AG04449 (cell line): ENCODE data around the gene LDLRAD4.

Experiments used
- CTCF ChIA-PET: fragments of 350-600 bp; formaldehyde crosslinking; extraction: SDS; loops from one replicate; lab custom pipeline; 2021; ENCODE audit warnings: antibody characterized with exemption; lab: Yijun Ruan, JAX
- POLR2A ChIA-PET: fragments of 400-600, 350-600 bp; formaldehyde crosslinking; extraction: SDS; loops from one replicate; lab custom pipeline; 2020; ENCODE audit warnings: antibody characterized with exemption, inconsistent platforms; lab: Yijun Ruan, JAX
- DNase-seq: peaks from one replicate; pipeline ENCODE4 v3.0.0-alpha.2; 2010; ENCODE audit warnings: low read depth, low spot score
- H3K4me3 ChIP-seq: 2 replicates; pipeline ENCODE4 v1.5.1; 2011; ENCODE audit warnings: low read depth, mild to moderate bottlenecking, control low read depth, low read length
- CTCF ChIP-seq: IDR thresholded peaks from one replicate; pipeline ENCODE4 v1.5.1; 2011; ENCODE audit warnings: mild to moderate bottlenecking, moderate library complexity, low read length, control low read depth, inconsistent platforms; ENCODE audit not compliant: insufficient read depth; ENCODE audit errors: missing control alignments

The LDLRAD4 gene

GRCh38 chr18:13313006-13313686 is 94.6 kb downstream of the LDLRAD4 start:
- no peak overlapping the region for H3K4me3 ChIP-seq
- no peak for TF ChIP-seq CTCF
- ChIA-PET POLR2A (no interaction called here), CTCF (no interaction called here)
- no peak for DNase-seq

GRCh38 chr18:13315000-13315399 is 96.4 kb downstream of the LDLRAD4 start:
- no peak for TF ChIP-seq CTCF
- H3K4me3 ChIP-seq = no peak overlapping the region
- CTCF ChIA-PET = no interaction called here
- no peak for DNase-seq
- POLR2A ChIA-PET = no interaction called here

- DNase-seq = no peak
- ChIA-PET POLR2A (no interaction called here), CTCF (no interaction called here)
- no peak overlapping the region for H3K4me3 ChIP-seq
- no peak for TF ChIP-seq CTCF
Measured at GRCh38 chr18:13316063-13316462, 97.5 kb downstream of the LDLRAD4 start.

GRCh38 chr18:13317801-13318200 is 99.2 kb downstream of the LDLRAD4 start:
- no peak overlapping the region for H3K4me3 ChIP-seq
- no peak for TF ChIP-seq CTCF
- ChIA-PET CTCF (no interaction called here), POLR2A (no interaction called here)
- DNase-seq = no peak

GRCh38 chr18:13318731-13319501 is 100.4 kb downstream of the LDLRAD4 start:
- H3K4me3 ChIP-seq = no peak overlapping the region
- ChIA-PET POLR2A (no interaction called here), CTCF (no interaction called here)
- no peak for TF ChIP-seq CTCF
- no peak for DNase-seq

GRCh38 chr18:13319629-13320028 is 101.1 kb downstream of the LDLRAD4 start:
- no peak for TF ChIP-seq CTCF
- CTCF ChIA-PET = no interaction called here
- POLR2A ChIA-PET = no interaction called here
- no peak overlapping the region for H3K4me3 ChIP-seq
- no peak for DNase-seq
